Measurements from ENCODE around the gene PRSS21. TPM values are rescaled to one million over a fixed set of nuclear protein-coding genes. Genes with fewer than 3 reads are reported as not detected.

The PRSS21 gene
- total and polyA plus RNA-seq, 5 donors = not detected

DNA sequence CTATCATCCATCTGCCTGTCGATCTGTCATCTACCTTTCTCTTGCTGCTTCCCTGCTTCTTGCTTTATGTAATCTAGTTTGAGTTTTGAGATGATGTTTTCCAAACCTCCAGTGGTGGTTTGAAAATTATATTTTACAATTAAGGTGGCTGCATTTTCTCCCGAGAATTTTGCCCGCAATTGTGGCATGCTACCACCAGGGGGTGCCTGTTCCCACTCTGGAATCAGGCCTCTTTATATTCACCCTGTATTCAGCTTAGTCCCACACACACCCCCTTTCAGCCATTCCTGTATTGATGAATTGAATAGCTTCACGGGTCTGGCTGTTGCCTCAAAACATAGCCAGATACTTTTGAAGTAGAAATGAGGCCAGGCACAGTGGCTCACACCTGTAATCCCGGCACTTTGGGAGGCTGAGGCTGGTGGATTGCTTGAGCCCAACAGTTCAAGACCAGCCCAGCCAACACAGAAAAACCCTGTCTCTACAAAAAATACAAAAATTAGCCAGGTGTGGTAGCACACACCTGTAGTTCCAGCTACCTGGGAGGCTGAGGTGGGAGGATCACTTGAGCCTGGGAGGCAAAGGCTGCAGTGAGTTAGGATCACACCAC, 37.8 kb downstream of the PRSS21 start:
- intact Hi-C loops (cut with DNase I) = no loop called here
- no peaks in the 10 kb centered on the region for H3K4me1 ChIP-seq (ENCODE audit: control insufficient read depth, insufficient read depth, low read length)
- H3K9me3 ChIP-seq (ENCODE audit: control insufficient read depth, low read length) = no peaks in the 10 kb centered on the region
- H3K27ac ChIP-seq (ENCODE audit: low read length) = no peak overlapping the region
- H3K4me3 ChIP-seq (ENCODE audit: low read length) = no peak overlapping the region
- WGBS = 53% methylated on average over 5 of the region's 5 CpGs
- H3K27me3 ChIP-seq (ENCODE audit: control insufficient read depth, insufficient read depth) = no peaks in the 10 kb centered on the region
- ATAC-seq (no peak), DNase-seq (no peak)

DNA sequence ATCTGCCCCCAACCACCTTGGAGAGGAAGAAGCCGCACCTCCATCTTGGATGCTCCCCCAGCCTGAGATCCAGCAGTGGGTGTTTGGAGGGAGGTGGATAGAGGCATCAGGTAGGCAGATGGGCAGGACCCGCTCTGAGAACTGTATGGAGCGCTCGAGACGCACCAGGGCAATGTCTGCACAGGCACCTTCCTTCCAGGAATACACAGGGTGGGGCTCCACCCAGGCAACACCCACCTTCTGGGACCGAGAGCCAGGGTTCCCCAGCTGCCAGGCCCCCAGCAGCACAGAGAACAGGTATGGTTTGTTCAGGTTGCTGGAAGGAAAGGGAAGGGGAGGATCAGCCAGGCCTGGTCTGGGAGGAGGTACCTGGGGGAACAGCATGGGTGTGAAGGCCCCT, 38.5 kb downstream of the PRSS21 start:
- no peak overlapping the region for H3K27ac ChIP-seq (ENCODE audit: low read length)
- H3K4me1 ChIP-seq (ENCODE audit: control insufficient read depth, insufficient read depth, low read length) = no peaks in the 10 kb centered on the region
- H3K4me3 ChIP-seq (ENCODE audit: low read length) = no peak overlapping the region
- no peaks in the 10 kb centered on the region for H3K9me3 ChIP-seq (ENCODE audit: control insufficient read depth, low read length)
- WGBS = 79% methylated on average over 6 of the region's 6 CpGs
- no peak for ATAC-seq
- H3K27me3 ChIP-seq (ENCODE audit: control insufficient read depth, insufficient read depth) = no peaks in the 10 kb centered on the region
- DNase-seq = no peak
- intact Hi-C loops (cut with DNase I) = no loop called here

DNA sequence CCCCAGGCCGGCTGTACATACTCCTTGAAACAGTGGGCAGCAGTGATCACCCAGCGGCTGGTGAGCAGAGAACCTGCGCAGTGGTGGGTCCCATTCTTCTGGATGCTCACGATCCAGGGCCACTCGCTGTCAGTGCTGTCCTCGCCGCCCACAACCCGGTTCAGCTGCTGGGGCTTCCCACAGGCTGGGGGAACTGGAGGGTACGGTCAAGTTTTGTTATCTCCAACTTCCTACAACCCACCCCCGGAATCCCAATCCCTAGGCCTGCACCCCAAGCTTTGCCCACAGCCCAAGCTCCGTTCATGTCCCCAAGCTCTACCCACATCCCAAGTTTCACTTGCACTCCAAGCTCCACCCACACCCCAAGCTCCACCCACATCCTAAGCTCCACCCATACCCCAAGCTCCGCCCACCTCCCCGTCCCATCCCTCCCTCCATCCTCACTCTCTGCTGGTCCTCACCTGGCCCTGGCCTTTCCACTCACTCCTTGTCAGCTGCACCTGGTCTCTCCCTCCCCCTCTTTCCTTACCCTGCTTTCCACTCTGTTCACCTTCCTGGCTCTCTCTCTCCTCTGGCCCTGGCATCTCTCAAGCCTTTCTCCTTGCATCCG, 39.1 kb downstream of the PRSS21 start:
- Histone ChIP-seq H3K9me3 (ENCODE audit: control insufficient read depth, low read length) (no peaks in the 10 kb centered on the region), H3K27me3 (ENCODE audit: control insufficient read depth, insufficient read depth) (no peaks in the 10 kb centered on the region), H3K4me1 (ENCODE audit: control insufficient read depth, insufficient read depth, low read length) (no peaks in the 10 kb centered on the region), H3K4me3 (ENCODE audit: low read length) (no peak overlapping the region), H3K27ac (ENCODE audit: low read length) (no peak overlapping the region)
- no peak for DNase-seq
- WGBS = 81% methylated on average over 14 of the region's 14 CpGs
- no peak for ATAC-seq
- intact Hi-C loops (cut with DNase I) = no loop called here

DNA sequence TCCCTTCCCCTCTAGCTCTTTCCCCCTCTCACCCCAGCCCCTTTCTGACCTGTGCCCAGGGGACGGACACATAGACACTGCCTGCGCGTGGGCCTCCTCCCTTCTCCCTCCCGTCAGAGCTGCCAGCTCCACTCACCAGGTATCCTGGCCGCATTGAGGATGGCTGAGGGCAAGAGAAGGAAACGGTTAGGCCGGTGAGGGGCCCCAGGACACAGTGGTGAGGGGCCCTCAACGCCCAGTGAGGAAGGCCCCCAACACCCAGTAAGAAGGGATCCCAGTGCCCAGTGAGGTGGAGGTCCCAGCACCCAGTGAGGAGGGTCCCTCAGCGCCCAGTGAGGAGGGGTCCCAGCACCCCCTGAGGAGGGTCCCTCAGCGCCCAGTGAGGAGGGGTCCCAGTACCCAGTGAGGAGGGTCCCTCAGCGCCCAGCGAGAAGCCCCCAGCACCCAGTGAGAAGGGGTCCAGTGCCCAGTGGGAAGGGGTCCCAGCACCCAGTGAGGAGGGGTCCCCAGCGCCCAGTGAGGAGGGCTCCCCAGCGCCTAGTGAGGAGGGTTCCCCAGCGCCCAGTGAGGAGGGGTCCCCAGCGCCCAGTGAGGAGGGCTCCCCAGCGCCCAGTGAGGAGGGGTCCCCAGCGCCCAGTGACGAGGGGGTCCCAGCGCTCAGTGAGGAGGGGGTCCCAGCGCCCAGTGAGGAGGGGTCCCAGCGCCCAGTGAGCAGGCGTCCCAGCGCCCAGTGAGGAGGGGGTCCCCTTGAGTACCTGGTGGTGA, 39.8 kb downstream of the PRSS21 start:
- no peaks in the 10 kb centered on the region for H3K27me3 ChIP-seq (ENCODE audit: control insufficient read depth, insufficient read depth)
- H3K27ac ChIP-seq (ENCODE audit: low read length) = no peak overlapping the region

DNA sequence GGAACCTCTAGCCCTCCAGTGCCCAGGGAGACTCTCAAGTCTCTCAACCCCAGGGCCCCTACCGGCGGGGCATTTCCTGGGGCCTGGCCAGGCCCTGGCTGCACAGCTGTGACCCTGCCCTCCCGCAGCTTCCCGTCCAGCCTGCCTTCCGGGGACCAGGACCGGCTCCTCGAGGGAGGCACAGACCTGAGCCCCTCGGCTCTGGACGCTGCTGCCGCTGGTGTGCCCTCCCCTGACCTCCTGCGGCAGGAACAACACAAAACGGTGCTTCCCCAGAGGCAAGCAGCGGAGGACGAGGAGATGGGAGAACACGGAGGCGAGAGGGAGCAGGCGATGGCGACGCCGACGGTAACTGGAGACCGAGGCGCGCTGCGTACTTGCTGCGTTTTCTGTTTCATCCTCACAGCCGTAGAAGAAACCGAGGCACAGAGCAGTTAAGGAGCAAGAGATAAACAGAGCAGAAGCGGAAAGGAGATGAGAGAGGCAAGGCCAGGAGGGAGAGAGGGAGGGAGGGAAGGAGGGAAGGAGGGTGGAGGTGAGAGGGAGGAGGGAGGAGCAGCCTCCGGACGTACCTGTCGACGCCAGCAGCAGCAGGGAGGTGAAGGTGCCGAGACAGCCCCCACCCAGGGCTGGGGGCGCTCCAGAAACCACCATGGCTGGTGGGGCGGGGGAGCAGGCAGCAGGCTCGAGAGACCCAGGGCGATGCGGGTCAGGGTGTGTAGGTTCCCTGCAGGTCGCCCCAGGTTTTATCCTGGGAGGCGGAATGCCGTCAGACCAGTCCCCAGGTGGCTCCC, 40.6 kb downstream of the PRSS21 start, which contains the start of gene PRSS22:
PRSS22 (minus strand) TSS at position 720 of the 794 bp plus-strand sequence; CDS start at position 654, 66 bp downstream.
- H3K4me3 ChIP-seq (ENCODE audit: low read length) = no peak within 1 kb of the TSS
- intact Hi-C loops (cut with DNase I) = no loop called here
- H3K4me1 ChIP-seq (ENCODE audit: control insufficient read depth, insufficient read depth, low read length) = no peaks in the 10 kb centered on the region
- H3K9me3 ChIP-seq (ENCODE audit: control insufficient read depth, low read length) = no peaks in the 10 kb centered on the region
- H3K27ac ChIP-seq (ENCODE audit: low read length) = no peak within 1 kb of the TSS
- no peaks in the 10 kb centered on the region for H3K27me3 ChIP-seq (ENCODE audit: control insufficient read depth, insufficient read depth)
- 8% methylated on average over 42 of the region's 42 CpGs for WGBS
- ATAC-seq (no peak), DNase-seq (no peak)

More for the DNA sequence above, 39.8 kb downstream of the PRSS21 start:
- DNase-seq (no peak), ATAC-seq (no peak)
- intact Hi-C loops (cut with DNase I) = no loop called here
- H3K9me3 ChIP-seq (ENCODE audit: control insufficient read depth, low read length) = no peaks in the 10 kb centered on the region
- H3K4me1 ChIP-seq (ENCODE audit: control insufficient read depth, insufficient read depth, low read length) = no peaks in the 10 kb centered on the region
- no peak overlapping the region for H3K4me3 ChIP-seq (ENCODE audit: low read length)
- WGBS = 81% methylated on average over 24 of the region's 24 CpGs

DNA sequence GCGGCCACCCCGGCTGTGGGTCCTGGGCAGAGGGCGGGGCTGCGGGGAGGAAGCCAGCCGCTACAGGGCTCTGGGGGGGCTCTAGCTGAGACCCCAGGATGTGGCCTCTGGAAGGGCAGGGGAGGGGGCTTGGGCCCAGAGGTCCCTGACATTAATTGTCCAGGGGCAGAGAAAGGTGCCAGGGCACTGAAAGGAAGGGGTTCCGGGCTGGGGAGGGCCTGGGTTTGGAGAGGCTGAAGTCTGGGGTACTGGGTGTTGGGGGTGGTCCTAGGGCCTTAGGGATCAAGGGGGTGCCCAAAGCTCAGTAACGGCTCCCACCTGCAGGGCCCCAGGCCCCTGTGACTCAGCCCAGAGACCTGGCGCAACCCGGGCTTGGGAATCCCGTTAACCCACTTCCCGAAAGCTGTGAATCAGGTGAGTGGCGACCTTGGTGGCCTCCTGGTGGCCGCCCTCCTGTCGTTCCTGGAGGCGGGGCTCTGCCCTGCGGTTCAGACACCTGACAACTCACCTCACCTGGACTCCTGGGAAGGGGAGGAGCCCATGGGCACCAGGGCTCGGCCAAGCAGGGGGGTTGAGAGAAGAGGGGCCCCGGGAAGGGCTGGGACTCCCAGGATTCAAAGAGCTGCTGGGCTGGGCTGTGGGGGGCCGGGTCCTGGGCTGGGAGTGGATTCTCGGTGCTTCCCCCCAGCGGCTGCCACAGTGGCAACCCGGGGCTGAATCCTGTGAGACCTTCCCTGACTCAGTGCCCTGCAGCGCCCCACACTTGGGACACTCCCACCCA, 41.4 kb downstream of the PRSS21 start:
- 18% methylated on average over 23 of the region's 23 CpGs for WGBS
- no peak overlapping the region for H3K27ac ChIP-seq (ENCODE audit: low read length)
- no peaks in the 10 kb centered on the region for H3K4me1 ChIP-seq (ENCODE audit: control insufficient read depth, insufficient read depth, low read length)
- ATAC-seq = peak; percentile 9 to 50
- intact Hi-C loops (cut with DNase I) = no loop called here
- no peak overlapping the region for H3K4me3 ChIP-seq (ENCODE audit: low read length)
- H3K27me3 ChIP-seq (ENCODE audit: control insufficient read depth, insufficient read depth) = no peaks in the 10 kb centered on the region
- H3K9me3 ChIP-seq (ENCODE audit: control insufficient read depth, low read length) = no peaks in the 10 kb centered on the region
- DNase-seq = peak in 1 of 3 donors; percentile 35

DNA sequence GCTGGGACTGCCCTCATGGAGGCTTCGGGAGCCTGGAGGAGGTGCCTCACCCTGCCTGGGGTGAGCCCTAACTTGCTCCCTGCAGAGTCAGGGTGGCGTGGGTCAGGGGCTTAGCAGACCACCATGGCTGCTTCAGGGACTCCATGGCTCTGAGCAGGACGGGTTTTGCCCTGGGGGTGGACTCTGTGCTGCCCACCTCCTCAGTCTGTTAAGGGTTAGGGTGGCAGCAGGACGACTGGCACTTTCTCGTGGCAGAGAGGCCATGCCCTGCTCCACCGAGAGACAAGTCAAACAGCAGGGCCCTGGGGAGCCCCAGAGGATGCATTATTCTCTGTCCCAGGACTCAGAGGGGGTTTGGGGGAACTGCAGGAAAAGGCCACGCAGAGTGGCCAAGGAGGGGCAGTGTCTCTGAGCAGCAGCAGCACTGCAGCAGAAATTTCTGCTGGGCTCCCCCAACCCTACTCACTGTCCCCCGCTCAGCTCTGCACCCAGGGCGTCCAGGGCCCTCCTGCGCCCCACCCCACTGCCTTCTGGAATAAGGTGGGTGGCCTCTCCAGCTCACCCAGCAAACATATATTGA, 42.7 kb downstream of the PRSS21 start:
- ATAC-seq = no peak
- no peak overlapping the region for H3K4me3 ChIP-seq (ENCODE audit: low read length)
- H3K27me3 ChIP-seq (ENCODE audit: control insufficient read depth, insufficient read depth) = no peaks in the 10 kb centered on the region
- no peaks in the 10 kb centered on the region for H3K4me1 ChIP-seq (ENCODE audit: control insufficient read depth, insufficient read depth, low read length)
- DNase-seq = peak in 1 of 3 donors; percentile 38
- WGBS = 70% methylated on average over 10 of the region's 10 CpGs
- H3K27ac ChIP-seq (ENCODE audit: low read length) = no peak overlapping the region
- H3K9me3 ChIP-seq (ENCODE audit: control insufficient read depth, low read length) = no peaks in the 10 kb centered on the region
- intact Hi-C loops (cut with DNase I) = no loop called here

DNA sequence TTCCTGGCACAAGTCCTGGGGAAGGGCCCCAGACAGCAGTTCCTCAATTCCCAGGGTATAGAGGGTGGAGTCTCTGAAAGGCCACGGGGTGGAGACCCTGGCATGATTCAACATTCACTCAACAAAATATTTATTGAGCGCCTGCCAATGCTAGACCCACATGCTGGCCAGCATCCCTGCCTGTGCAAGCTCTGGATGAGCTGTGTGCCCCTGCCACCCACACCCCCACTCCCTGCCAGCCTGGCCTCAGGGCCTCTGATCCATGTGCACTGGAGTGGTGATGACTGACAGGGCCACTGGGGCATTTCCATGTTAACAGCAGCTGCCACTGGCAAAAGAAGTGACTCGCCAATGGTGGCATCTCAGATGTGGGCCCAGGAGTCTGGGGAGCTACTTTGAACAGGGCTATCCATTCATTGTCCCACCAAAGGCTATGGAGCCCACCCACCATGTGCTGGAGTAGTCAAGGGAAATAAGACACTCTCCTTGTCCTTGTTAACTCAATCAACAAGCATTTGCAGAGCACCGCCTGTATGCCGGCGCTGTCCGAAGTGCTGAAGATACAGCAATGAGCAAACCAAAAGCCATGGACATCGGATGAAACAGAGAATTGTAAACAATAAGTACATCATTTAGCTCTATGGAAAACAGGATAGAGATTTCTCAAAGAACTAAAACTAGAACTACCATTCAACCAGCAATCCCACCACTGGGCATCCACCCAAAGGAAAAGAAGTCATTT, 44.0 kb downstream of the PRSS21 start:
- Histone ChIP-seq H3K9me3 (ENCODE audit: control insufficient read depth, low read length) (no peaks in the 10 kb centered on the region), H3K4me3 (ENCODE audit: low read length) (no peak overlapping the region), H3K27ac (ENCODE audit: low read length) (no peak overlapping the region), H3K4me1 (ENCODE audit: control insufficient read depth, insufficient read depth, low read length) (no peaks in the 10 kb centered on the region), H3K27me3 (ENCODE audit: control insufficient read depth, insufficient read depth) (no peaks in the 10 kb centered on the region)
- WGBS = 65% methylated on average over 8 of the region's 8 CpGs
- ATAC-seq (no peak), DNase-seq (no peak)
- intact Hi-C loops (cut with DNase I) = no loop called here

DNA sequence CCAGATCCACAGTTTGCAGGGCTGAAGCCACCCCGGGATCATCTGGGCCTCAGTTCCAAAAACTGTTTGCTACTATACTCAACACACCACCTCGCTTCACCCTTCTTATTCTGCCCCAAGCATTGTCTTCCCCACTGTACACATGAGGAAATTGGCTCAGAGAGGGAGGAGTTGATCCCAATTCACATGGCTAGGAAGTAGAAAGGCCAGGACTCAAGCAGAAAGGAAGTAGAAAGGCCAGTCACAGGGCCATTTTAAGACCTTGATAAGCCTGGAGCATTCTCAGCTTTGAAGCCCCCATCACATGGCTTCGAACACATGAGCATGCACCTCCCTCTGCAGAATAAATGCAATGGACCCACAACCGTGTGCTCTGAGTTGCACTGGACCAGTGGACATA, 48.6 kb downstream of the PRSS21 start:
- intact Hi-C loops (cut with DNase I) = loop anchor here in 2 of 4 donors (5.0 kb wide), 2 partner anchors 47 to 52 kb away; partner anchors contain the start of gene FLYWCH1 (in 1 of the 2)
- WGBS = 64% methylated on average over 4 of the region's 4 CpGs

More for the DNA sequence above, 48.6 kb downstream of the PRSS21 start:
- no peak overlapping the region for H3K27ac ChIP-seq (ENCODE audit: low read length)
- no peaks in the 10 kb centered on the region for H3K4me1 ChIP-seq (ENCODE audit: control insufficient read depth, insufficient read depth, low read length)
- H3K9me3 ChIP-seq (ENCODE audit: control insufficient read depth, low read length) = no peaks in the 10 kb centered on the region
- DNase-seq = no peak
- no peaks in the 10 kb centered on the region for H3K27me3 ChIP-seq (ENCODE audit: control insufficient read depth, insufficient read depth)
- no peak for ATAC-seq
- no peak overlapping the region for H3K4me3 ChIP-seq (ENCODE audit: low read length)

All from right cardiac atrium (tissue), 5 donors.